HG03457 (cell line): ENCODE measurements around the gene SLCO3A1.

ENCODE experiments used
- ATAC-seq: cut with Tn5 transposase; IDR thresholded peaks from one replicate; pipeline ENCODE4 v1.9.1; 2021; ENCODE audit warnings: moderate number of reproducible peaks; ENCODE audit not compliant: unreplicated experiment

SLCO3A1 gene

GRCh38 chr15:91992945-91993344 lies 139.4 kb downstream of the SLCO3A1 start:
- ATAC-seq, result no peak

- no peak for ATAC-seq
Observed at GRCh38 chr15:91995146-91995545, 141.6 kb downstream of the SLCO3A1 start.

GRCh38 chr15:91997163-91997562 lies 143.7 kb downstream of the SLCO3A1 start:
- ATAC-seq, result no peak

GRCh38 chr15:92000709-92001108 lies 147.2 kb downstream of the SLCO3A1 start:
- no peak for ATAC-seq

GRCh38 chr15:92001307-92001706 lies 147.8 kb downstream of the SLCO3A1 start:
- ATAC-seq, result no peak

- ATAC-seq, result no peak
Observed at GRCh38 chr15:92002666-92003065, 149.2 kb downstream of the SLCO3A1 start.

DNA sequence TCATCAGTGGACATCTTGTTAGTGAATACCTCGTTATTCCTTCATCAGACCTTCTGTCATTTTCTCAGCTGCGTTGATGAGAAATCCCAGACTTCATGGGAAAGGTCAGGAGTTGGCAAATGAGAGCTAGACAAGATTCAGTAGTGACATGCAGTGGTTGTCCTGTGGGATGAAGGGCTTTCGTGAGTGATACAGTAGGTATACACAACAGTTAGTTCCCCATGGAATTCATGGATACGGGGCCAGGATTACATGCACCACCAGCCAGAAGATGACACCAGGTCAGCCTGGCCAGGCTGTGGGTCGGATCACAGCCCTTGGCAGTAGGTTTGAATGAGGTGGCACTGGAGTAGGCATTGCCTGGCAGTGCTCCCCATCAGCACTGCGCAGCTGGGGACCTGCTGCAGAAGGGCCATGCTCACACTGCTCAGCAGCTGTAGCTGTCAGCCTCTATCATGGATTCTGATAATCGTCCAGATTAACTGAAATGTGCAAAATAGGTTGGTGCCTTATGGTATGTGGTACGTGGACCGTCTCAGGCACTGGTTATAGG lies 150.1 kb downstream of the SLCO3A1 start:
- ATAC-seq, result no peak

DNA sequence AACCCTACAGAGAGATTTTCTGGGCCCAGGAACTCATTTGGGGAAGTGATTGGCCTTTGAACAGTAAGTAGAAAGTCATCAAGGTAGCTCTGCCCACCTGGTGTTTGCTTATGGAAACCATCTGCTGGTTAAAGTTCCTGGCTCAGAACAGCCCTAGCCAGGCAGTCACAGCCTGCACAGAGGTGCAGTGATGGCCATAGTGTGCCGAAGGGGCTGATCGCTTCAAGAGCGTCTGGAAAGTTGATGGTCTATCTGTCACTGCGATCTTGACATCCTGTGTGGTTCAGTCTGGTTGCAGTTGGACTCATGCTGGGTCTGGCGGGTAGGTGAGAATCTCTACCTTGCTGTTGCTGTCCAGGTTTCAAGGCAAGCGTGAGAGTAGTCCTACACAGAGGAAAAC lies 151.6 kb downstream of the SLCO3A1 start:
- no peak for ATAC-seq

GRCh38 chr15:92006186-92007028 lies 152.9 kb downstream of the SLCO3A1 start:
- no peak for ATAC-seq

DNA sequence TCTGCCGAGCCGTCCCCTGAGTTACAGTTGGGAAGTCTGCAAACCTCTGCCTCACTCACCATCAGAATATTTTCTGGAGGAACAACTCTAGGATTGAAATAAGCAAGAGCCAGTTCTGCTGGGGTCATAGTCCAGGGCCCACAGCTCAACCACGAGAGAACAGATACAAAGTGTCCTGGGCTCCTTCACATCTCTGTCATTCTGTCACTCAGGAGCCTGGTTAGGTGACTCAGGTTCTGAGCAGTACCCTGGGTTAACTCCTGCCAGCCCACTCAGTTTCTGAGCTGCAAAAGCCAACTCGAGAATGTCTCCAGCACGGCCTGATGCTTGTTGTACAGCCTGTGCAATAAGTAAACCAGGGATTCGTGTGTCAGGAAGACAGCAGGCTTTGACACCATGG lies 155.7 kb downstream of the SLCO3A1 start:
- no peak for ATAC-seq

DNA sequence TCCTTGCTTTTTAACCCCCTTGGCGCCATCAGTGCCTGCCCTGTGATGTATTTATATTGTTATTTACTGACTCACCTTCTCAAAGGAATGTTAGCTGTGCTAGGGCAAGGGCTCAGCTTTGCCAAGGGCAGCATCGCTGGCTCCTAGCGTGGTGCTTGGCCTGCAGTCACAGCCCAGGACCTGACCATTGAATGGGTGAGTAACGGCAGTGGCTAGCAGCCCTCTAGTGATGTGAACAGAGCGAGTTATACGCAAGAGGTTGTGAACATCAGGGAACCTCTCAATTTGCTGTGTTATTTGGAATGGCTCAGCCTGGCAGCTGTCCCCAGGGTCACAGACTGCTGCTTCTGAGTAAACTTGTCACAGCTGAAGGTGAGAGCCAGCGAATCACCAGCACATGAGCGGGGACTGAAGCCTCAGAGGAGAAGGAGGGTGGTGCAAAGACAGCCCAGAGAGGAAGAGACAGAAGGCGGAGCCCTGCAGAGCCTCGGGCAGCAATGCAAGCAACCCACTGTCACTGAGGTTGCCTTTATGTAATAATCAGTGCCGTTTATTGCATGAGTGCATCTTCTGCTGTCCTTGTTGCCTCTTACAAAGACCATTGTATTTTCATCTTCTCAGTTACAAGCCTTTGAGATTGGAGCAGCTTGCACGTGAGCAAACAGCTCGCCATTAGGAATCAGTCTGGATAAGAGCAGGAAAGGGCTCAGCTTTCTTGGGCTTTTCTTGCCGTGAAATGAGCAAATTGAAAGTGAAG lies 158.3 kb downstream of the SLCO3A1 start:
- ATAC-seq, result no peak

DNA sequence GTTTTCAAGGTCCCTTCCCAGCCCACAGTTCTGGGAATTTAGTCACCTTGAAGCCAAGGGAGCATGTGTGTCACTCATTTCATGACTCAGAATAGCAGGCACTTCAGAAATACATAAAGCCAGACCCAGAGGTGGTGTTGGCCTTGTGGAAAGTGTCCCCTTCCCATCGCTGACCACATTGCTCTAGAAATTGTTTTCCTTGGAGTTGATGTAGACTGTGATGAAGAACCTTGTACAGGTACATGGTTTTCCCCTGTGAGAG lies 158.8 kb downstream of the SLCO3A1 start:
- no peak for ATAC-seq

- no peak for ATAC-seq
Observed at GRCh38 chr15:92012881-92013280, 159.4 kb downstream of the SLCO3A1 start.

DNA sequence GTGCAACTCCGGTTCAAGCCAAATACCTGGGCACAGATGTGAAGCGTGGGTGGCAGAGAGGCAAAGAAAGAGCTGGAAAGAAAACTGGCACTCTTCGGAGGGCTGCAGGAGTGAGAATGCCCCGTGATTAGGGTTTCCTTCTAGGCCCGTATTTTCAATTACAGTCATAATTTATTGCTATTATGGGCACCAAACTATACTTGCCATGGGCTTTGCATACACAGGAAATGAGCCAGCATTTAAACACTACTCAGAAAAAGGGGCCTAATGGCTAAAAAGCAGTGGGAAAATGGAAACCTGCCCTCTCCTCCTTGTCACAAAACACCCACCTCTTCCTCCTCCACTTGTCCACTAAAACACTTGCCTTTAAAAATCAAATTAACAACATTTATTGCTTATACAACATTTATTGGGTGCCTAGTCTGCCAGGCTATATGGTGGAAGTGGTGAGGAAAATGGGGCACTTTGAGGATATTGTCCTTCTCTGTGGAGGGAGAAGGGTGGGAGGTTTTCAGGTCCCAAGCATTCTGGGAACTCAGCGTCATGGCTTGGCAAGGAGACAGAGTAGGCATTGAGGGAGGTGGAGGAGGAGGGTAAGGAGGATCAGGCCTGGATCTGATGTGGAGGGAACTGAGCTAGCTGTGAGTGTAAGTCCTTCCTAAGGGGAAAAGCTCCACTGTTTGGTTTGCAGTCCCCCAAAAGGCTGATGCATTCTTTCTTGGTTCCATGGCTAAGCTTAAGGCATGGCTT lies 160.9 kb downstream of the SLCO3A1 start:
- no peak for ATAC-seq

GRCh38 chr15:92017882-92018534 lies 164.5 kb downstream of the SLCO3A1 start:
- no peak for ATAC-seq

DNA sequence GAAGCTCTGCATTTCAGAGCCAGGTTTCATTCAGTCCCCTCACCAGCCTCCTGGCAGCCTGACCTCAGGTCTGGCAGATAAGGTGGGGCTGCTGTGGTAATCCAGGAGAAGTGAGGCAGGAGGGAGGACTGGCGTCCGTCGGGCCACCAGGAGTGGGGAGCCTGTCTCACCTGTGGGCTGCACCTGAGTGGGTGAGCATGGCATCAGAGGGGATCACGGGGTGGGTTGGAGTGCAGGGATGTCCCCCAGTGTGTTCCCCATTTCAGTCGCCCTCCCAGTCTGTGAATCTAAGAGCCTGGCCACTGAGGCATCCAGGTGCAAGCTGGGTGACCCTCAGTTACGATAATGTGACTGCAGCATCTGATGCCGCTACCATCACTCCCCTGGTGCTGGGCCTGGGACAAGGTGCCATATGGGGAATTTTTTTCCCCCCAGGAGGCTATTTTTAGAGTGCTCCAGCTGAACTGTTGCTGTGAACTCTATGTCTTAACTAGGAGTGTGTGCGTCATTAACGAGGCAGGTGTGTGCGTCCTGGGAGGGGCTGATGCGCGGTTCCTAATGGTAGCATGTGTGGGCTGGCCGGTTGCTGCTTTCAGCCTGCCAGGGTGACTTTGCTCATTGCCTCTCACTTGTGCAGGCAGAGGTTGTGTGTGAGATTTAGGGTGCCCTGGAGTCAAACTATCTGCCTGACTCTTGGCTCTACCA lies 165.2 kb downstream of the SLCO3A1 start:
- no peak for ATAC-seq

DNA sequence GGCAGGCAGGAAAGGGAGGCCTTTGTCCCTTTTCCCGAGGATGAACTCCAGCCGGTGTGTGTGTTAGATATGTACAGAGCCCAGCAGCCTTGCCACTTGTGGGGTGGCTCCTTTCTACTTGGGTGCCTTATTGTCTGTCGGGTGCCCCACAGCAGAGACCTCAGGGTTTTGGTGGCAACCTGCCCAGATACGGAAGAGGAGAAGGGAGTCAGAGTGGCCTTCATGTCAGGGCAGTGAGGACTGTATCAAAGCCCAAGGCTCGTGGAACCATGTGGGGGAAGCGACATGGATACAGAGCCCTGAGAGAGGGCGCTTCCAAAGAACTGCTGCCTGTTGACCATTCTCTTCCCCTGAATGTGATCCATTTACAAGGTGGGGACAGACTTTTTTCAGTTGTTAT lies 166.2 kb downstream of the SLCO3A1 start:
- ATAC-seq, result no peak

GRCh38 chr15:92020207-92020606 lies 166.7 kb downstream of the SLCO3A1 start:
- no peak for ATAC-seq

GRCh38 chr15:92020804-92021203 lies 167.3 kb downstream of the SLCO3A1 start:
- ATAC-seq, result no peak

DNA sequence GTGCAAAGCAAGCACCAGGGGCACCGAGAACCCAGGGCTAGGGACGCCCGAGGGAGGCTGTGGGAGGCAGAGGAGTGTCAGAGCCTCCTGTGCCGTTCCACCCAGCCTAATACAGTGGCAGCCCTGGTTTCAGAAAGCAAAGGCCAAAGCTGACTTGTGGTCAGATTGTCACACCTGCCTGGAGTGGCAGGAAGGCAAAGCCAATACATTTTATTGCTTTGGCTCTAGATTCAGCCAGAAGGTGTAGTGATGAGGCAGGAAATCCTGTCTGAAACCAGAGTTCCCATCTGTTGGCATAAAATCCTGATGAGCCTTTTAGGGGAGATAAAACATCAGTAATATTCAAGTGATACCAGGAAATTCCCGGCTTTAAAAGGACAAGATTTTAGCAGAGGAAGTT lies 168.3 kb downstream of the SLCO3A1 start:
- ATAC-seq, result no peak
